IPS DF 4.7 (cell line): ENCODE measurements around the gene TBX4.
"Not testable (repeated sequence)": the region's sequence is repeated elsewhere in the genome, so short reads cannot be mapped to it uniquely, and the experiment has no call there.

Experiments
- DNase-seq: peaks from one replicate; pipeline ENCODE4 v3.0.0-alpha.2; 2013; ENCODE audit warnings: low spot score; ENCODE audit errors: extremely low read depth

TBX4 gene

DNA sequence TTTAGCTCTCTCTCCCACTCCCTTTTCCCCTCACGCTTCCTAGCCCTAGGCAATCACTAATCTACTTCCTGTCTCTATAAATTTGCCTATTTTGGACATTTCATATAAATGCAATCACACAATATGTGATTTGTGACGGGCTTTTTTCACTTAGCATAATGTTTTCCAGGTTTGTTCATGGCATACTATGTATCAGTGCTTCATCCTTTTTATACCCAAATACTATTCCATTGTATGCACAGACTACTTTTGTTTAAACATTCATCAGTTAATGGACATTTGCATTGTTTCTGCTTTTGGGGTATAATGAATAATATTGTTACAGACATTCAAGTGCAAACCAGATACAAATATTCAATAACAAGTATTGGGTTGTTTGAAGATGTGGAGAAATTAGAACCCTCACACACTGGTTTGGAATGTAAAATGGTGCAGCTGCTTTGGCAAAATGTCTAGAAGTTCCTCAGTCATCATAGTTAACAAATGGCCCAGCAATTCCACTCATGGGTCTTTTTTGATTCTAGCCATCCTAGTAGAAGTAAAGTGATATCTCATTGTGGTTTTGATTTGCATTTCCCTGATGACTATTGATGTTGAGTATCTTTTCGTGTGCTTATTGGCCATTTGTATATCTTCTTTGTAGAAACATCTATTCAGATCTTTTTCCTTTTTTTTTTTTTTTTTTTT, 67.7 kb downstream of the TBX4 start:
- no peak for DNase-seq

DNA sequence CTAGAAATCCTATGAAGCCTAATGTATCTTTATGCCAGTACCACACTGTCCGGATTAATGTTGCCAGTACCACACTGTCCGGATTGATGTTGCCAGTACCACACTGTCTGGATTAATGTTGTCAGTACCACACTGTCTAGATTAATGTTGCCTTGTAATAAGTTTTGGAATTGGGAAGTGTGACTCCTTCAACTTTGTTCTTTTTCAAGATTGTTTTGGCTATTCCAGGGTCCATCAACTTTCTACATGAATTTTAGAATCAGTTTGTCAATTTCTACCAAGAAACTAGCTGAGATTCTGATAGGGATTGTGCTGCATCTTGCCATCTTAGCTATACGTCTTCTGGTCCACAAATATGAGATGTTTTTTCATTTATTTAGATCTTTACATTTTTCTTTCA, 68.7 kb downstream of the TBX4 start:
- DNase-seq = no peak

DNA sequence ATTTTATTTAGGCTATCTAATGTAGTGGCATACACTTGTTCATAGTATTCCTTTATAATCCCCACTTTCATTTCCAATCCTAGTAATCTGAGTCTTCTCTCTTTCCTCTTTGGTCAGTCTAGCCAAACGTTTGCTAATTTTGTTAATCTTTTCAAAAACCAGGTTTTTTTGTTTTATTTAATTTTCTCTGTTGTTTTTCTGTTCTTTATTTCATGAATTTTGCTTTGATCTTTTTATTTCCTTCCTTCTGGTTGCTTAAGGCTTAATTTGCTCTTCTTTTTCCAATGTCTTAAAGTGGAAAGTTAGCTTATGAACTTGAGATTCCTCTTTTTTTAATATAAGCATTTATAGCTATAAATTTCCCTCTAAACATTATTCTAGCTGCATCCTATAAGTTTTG, 69.9 kb downstream of the TBX4 start:
- DNase-seq = no peak

DNA sequence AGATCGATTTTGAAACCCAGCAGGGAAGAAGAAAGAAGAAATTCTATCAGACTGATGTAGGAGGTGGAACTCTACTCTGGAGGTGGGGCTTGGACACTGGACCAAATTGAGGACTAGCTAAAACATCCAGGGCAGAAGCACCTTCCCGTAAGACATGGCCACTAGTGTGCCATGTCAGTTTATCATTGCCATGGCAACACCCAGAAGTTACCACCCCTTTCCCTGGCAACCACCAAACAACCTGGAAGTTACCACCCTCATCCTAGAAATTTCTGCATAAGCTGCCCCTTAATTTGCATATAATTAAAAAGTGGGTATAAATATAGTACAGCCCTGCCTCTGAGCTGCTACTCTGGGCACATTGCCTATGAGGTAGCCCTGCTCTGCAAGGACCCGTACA, 72.1 kb downstream of the TBX4 start:
- DNase-seq = no peak

DNA sequence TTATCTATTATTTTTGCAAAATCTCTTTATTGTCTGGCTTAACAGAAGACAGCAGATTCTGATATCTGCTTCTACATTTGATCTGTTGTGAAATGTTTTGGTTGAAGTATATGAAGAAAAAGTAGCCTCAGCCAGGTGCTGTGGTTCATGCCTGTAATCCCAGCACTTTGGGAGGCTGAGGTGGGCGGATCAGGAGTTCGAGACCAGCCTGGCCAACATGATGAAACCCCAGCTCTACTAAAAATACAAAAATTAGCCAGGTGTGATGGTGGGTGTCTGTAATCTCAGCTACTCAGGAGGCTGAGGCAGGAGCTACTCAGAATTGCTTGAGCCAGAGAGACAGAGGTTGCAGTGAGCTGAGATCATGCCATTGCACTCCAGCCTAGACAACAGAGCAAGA, 75.2 kb downstream of the TBX4 start:
- not testable (repeated sequence) for DNase-seq

DNA sequence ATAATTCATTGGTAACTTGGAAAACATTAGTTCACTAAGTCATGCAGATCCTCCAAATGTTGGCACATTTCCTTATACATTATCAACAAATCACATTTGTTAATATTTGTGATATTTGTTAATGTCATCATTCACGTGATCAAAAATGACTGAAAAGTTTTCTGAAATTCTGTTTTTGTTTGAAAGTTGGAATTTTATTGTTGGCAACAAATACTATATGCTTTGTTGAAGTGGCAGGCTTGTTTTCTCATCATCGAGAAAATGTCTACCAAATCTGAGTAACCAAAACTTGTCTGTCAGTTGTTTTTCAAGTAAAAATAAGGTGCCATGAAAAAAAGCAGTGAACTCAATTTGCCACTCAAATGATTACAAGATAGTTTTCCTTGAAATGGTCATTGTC, 75.9 kb downstream of the TBX4 start:
- no peak for DNase-seq

DNA sequence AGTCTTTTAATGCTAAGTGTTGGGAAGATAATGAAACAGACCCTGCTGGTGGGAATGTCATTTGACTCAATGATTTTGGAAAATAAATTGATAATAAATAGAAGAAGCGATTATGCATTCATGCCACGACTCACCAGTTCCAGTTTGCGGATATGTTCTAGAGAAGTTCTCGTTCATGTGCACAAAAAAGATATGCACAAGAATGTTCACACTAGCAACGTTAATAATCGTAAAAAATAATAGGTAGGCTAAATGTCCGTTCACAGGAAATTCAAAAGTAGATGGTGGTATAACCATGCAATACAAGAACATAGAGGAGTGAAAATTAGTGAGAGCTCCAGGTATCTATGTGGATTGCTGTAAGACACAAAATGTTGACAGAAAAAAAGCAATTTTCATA, 79.0 kb downstream of the TBX4 start:
- DNase-seq = no peak

DNA sequence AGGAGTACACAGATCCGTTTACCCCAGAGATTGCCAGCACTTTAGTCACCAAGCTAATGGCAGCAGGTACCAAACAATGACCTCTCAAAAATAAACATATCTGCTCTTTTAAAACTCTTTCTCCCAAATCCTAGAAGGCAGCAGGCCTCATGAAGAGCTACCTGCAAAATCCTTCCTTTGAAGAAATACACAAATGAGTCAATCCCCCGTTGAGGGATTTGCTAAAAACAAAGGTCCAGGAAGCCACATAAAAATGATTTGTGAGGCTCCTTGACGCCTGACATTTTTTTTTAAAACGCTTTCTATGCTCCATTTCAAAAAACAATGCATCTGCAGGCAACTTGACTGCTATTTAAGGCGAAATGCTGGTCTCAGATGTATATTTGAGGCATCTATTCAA, 80.6 kb downstream of the TBX4 start:
- DNase-seq = no peak

DNA sequence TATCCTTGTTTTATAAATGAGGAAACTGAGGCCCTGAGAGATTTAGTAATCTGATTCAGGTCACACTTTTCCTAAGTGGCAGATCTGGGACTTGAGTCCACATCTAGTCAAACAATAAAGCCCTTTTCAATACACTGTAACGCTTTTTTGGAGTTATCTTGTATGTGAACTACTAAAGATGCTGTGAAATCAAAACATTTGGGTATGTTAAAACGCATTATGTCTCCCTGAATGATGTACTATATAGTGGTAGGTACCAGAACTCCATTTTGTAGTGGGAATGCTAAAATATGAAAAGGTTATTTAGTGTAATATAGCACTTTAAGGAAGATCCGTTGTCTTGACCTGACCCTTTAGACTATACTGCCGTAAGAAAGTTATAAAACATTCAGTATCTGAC, 81.6 kb downstream of the TBX4 start:
- DNase-seq = no peak

DNA sequence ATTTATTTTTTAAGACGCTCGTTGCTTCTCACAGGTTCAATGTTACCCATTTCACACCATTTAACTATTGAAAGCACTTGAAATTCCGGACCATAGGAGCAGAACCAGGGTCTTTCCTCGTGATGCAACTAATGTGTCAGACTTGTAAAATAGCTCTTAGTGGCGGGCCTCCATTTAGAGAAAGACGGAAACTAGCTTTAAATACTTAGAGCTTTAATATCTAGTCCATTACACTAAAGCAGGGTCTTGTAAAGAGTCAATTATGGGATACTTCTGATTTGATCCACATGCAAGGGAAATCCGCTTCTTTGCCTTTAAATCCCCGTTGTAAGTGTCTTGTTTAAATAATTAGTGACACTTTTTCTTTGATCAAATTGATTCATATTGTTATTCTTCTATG, 82.2 kb downstream of the TBX4 start:
- no peak for DNase-seq
